Pons (tissue), 1 donor: Measurements from ENCODE around the gene CCDC120.

Experiments
- DNase-seq: peaks from one replicate; pipeline ENCODE4 v3.0.0-alpha.2; 2016; ENCODE audit warnings: low spot score

Gene CCDC120

GRCh38 chrX:49063715-49064114, 4.9 kb downstream of the CCDC120 start:
- DNase-seq: no peak

- no peak for DNase-seq
Observed at GRCh38 chrX:49064303-49064702, 5.5 kb downstream of the CCDC120 start.

GRCh38 chrX:49064735-49065134, 5.9 kb downstream of the CCDC120 start:
- no peak for DNase-seq

- DNase-seq: no peak
Observed at GRCh38 chrX:49066278-49066677, 7.5 kb downstream of the CCDC120 start.

DNA sequence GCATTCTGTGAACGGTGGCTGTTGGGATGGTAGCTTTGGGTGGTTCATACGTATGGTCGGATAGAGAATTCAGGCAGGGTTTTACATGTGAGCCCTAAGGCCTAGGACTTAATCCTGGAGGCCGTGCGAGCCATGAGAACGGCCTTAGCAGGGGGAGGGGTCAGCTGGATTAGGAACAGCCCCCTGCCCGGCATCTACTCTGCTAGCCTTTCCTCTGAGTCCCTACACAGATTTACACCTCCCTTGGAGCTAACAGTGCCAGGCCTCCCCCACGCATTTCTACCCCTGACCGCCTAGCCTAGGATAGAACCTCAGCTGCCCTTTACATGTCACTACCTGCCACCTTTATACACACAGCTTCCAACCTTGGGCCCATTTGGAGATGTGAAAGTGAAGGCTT, 7.9 kb downstream of the CCDC120 start:
- DNase-seq: no peak

DNA sequence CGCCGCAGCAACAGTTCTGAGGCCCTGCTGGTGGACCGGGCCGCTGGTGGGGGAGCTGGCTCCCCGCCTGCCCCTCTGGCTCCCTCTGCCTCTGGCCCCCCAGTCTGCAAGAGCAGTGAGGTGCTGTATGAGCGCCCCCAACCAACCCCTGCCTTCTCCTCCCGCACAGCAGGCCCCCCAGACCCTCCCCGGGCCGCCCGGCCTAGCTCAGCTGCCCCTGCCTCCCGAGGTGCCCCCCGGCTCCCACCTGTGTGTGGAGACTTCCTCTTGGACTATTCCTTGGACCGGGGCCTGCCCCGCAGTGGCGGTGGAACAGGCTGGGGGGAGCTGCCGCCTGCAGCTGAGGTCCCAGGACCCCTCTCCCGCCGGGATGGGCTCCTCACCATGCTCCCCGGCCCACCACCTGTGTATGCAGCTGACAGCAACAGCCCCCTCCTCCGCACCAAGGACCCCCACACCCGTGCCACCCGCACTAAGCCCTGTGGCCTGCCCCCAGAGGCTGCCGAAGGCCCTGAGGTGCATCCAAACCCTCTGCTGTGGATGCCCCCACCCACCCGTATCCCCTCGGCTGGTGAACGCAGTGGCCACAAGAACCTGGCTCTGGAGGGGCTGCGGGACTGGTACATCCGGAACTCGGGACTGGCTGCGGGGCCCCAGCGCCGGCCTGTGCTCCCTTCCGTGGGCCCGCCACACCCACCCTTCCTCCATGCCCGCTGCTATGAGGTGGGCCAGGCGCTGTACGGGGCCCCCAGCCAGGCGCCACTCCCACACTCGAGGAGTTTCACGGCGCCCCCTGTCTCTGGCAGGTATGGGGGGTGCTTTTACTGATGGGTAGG, 8.7 kb downstream of the CCDC120 start:
- DNase-seq: no peak

DNA sequence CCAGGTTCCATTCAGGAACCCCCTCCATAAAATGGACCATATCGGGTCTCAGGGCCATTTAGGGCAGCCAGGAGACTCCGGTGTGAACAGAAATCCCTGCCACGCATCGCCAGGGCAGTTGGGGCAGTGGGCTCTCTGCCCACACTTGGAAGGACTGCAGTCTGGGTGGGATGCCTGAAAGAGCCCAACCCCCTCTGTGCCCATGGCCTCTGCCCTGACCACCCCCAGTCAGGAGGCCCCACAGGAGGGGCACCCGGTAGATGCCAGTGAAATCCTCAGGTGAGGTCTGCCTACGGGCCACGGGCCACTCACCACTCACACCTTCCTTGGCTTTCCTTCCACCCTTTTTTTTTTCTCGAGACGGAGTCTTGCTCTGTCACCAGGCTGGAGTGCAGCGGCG, 10.2 kb downstream of the CCDC120 start:
- no peak for DNase-seq

DNA sequence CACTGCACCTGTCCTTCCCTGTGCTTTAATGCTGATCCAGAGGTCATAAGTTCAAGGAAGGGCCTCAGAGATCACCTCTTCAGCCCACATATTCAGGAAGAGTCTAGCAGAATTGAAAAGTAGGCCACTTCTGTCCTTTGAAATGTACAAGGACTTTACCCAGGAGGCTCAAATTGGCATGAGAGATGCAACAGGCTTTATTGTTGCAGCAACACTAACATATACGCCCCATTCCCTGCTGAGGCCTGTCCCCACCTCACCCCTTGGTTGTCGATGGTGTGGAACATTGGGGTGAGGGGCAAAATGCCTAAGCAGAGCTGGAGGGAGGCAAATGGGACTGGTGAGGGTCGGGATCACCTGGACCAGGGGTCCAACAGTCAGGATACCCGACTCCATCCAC, 12.2 kb downstream of the CCDC120 start:
- DNase-seq: no peak

GRCh38 chrX:49071877-49072711, 13.3 kb downstream of the CCDC120 start:
- peak; percentile 11 for DNase-seq

GRCh38 chrX:49072712-49073095, 13.9 kb downstream of the CCDC120 start:
- no peak for DNase-seq

DNA sequence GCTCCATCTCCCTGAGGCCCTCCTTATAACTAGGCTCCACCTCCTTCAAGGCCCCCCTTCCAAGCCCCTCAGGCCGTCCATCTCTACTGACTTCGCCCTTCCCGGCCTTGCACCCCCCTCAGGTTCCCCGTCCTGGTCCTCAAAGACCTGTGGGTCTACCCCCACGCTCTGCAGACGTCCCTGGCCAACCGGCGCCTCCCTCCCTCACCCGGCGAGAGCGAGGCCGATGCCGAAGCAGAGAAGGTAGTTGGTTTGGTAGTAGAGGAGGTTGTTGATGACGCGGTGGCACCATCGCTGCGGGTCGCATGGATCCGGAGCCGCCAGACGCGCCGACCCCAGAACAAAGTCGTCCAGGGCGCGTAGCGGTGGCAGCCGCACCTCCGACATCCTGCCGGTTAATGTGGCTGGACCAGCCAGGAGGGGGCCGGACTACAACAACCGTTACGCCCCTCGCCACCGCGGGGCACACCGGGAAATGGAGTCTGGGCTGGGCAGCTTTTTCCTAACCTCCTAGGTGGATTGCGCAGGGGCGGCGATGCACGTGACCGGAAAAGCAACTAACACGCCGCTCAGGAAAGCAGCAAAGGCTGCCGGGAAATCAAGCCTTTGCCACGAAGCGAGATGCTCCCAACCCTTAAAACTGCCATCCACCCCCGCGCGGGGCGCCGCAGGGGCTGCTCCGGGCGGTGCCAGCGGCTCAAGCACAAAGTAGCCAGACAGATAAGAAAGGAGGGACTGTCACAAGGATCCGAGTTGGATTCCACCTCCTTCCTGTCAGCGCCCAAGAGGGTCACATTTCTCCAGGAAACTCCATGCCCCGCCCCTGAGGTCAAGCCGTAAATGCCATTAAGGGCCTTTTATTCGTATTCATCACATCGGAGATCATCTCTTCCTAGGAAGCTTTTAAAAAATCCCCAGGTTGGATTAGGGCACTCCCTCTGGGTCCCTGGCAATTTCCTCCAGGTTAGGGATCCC, 15.1 kb downstream of the CCDC120 start, which contains the start of gene PRAF2:
TSS of gene PRAF2 (minus strand) at position 402 of the 975 bp plus-strand sequence. CDS start at position 387, 15 bp downstream.
- peak; percentile 92 for DNase-seq

GRCh38 chrX:49075347-49075746, 16.5 kb downstream of the CCDC120 start:
- no peak for DNase-seq

GRCh38 chrX:49077941-49078340, 19.1 kb downstream of the CCDC120 start:
- DNase-seq: no peak

GRCh38 chrX:49079489-49080428, 21.0 kb downstream of the CCDC120 start, which contains the start of gene WDR45:
WDR45 (minus strand) TSS chrX:49079887; CDS start chrX:49078095, 1,792 bp downstream.
- DNase-seq: peak; percentile 63

DNA sequence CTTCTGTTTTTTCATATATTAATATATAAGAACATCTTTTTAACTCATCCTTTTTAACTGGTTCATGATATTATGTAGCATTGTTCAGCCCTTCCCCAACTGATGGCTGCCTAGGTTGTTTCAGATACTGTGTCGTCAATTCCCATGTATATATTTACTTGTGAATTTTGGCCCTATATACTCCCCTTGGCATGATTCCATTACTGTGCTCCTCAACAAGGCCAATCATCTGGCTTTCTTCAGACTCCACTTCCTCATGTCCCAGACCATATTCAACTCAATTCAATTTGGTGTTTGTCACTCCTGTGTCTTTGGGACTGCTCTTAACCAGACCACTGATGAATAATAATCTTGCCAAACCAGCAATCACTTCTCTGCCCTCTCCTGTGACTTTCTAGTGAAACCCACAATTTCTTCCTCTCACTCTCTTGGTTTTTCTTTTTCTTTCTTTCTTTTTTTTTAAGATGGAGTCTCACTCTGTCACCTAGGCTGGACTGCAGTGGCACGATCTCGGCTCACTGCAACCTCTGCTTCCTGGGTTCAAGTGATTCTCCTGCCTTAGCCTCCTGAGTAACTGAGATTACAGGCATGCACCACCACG, 23.6 kb downstream of the CCDC120 start:
- DNase-seq: no peak

GRCh38 chrX:49089553-49089952, 30.8 kb downstream of the CCDC120 start:
- no peak for DNase-seq

GRCh38 chrX:49096419-49096818, 37.6 kb downstream of the CCDC120 start:
- DNase-seq: no peak

GRCh38 chrX:49100704-49101628, 42.2 kb downstream of the CCDC120 start:
- DNase-seq: peak; percentile 89

GRCh38 chrX:49101629-49101984, 42.8 kb downstream of the CCDC120 start:
- DNase-seq: no peak
